DND-41 (cell line): ENCODE data around the gene CAMK2A.

Source experiments
- EZH2 ChIP-seq: IDR thresholded peaks from 3 replicates; pipeline ENCODE4 v1.6.1; 2012; ENCODE audit warnings: borderline replicate concordance, low read depth, mild to moderate bottlenecking, moderate library complexity, low read length, inconsistent platforms; ENCODE audit not compliant: severe bottlenecking
- TF ChIP-seq, protein P1 (sequence below): IDR thresholded peaks from 2 replicates; pipeline ENCODE4 v1.5.1; 2012; ENCODE audit warnings: borderline replicate concordance, low read length, moderate library complexity, mild to moderate bottlenecking; ENCODE audit not compliant: poor library complexity, severe bottlenecking; ENCODE audit errors: extremely low read depth

DNA sequence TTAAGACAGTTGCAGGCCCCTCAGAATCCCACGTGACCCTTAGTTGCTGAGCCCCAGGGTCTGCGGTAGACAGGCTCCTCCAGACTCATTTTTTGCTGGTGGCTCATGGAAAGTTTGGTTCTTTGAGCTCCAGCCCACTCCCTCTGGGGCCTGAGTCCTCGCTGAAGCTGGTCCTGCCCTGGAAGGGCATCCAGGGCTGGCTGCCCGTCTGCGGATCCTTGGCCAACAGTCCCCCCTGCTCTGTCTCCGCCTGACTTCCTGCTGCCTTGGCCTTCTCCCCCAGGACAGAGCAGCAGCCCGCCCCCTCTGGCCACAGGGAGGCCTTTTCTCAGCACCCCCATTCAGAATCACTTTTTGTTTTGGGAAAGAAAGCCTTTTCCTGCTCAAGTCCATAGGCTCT lies 75.3 kb downstream of the CAMK2A start:
- TF ChIP-seq, protein P1, sequence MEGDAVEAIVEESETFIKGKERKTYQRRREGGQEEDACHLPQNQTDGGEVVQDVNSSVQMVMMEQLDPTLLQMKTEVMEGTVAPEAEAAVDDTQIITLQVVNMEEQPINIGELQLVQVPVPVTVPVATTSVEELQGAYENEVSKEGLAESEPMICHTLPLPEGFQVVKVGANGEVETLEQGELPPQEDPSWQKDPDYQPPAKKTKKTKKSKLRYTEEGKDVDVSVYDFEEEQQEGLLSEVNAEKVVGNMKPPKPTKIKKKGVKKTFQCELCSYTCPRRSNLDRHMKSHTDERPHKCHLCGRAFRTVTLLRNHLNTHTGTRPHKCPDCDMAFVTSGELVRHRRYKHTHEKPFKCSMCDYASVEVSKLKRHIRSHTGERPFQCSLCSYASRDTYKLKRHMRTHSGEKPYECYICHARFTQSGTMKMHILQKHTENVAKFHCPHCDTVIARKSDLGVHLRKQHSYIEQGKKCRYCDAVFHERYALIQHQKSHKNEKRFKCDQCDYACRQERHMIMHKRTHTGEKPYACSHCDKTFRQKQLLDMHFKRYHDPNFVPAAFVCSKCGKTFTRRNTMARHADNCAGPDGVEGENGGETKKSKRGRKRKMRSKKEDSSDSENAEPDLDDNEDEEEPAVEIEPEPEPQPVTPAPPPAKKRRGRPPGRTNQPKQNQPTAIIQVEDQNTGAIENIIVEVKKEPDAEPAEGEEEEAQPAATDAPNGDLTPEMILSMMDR: no peak
- TF ChIP-seq EZH2: no peak
